UCSD-AML1 (cell line): ENCODE data around the gene RMND5B.
A peak's percentile ranks its signal among the peaks of the same experiment; 100 is the strongest.
"Not testable (repeated sequence)": the region's sequence is repeated elsewhere in the genome, so short reads cannot be mapped to it uniquely, and the experiment has no call there.

Source experiments
- DNase-seq: peaks from one replicate; lab custom pipeline; 2025; ENCODE audit not compliant: unreplicated experiment; lab: John Stamatoyannopoulos, UW

Gene RMND5B

DNA sequence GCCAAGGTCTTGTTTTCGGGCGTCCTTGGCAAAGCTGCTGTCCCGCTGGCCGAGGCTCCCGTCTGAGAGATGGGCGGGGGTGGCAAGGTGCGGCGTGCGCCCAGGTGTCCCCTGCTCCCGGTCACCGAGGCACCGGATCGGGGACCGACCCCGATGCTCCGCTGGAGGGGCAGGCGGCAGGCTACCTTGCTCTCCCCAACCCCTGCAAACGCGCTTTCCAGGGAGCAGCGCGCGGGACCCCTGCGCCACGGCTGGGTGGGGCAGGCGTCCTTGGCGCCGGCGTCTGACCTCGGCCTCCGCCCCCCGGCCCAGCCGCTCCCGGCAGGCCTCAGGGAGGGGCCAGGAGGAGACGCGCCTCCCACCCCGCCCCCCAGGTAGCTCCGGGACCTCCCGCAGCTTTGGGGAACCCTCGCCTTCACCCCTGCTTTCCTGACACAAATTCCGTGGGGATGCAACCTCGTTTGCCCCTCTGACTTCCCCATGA is 16.9 kb upstream of the RMND5B start:
- no peak for DNase-seq

DNA sequence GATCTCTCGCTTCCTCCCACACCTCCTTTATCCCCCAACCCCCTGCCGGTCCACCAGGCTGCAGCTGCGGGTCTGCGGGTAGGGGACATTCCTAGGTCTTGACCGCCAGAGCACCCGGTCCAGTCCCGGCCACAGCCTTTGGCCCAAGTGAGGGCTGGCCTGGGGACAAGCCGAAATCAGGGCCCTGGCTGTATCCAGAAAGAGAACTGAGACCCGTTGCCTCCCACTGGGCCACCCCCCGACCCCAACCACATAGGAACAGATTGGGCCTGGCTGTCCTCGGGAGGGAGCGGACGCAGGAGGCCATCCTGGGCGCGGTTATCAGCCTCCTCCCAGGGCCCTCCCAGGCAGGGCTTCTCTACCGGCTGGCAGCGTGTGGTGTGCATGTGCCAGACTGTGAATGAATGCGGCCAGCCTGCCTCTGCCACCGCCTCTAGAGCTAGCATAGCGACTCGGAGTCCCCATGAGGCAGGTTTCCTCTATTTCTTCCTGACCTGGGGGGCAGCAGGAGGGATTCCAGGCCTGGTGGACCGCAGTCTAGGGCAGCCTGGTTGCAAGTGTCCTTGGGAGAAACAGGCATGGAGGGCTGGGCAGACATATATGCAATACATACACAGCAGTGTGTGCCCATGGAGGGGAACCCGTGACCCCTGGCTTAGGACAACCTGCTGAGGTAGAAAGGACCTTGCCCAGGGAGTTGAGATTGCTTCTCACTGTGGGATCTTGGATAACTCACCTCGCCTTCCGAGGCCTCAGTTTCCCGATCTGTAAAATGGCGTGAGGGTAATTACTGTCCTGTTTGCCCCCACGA is 16.3 kb upstream of the RMND5B start:
- DNase-seq: peak; percentile 31

DNA sequence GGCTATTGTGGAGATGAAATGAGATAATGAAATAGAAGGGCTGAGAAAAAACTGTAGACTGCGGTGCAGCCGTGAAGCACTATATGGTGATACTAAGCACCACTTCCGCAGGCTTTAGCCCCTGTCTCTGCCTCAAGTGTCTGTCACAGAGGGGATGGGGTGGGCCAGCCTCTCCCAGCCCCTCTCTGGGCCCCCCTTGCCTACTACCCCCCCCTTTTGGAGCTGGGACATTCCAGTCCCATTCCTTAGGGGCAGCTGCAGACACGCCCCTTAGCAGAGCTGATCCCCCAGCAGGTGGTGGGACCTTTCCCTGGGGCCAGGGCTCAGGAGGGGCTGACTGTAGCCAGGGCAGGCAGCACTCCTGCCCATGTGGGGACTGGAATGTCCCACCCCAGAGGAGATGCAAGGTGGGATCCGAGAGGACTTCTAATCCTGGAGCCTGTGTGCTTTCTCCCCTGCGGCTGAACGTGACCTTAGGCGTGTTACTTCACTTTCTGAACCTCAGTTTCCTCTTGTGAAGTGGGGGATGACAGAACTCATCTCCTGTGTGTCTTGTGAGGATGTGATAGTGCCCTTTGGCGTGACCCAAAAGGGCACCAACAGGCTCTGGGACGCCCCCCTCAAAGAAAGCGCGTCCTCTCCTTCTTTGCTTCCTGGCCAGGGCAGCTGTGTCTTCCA is 15.5 kb upstream of the RMND5B start:
- DNase-seq: no peak

DNA sequence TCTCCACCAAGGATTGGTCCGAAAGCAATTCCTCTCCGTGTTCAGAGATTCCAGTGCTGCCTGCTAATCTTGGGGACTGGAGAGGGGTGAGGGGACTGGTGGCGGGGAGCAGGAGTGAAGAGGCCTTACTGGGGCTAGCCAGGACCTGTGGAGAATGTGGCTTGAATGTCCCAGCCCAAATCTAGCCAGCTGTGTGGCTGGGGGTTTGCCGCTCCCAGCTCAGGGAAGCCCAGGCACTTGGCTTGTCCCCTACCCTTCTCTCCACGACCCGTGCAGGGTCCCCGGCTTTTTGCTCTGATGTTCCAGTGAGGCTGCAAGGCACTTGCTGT is 15.0 kb upstream of the RMND5B start:
- no peak for DNase-seq

DNA sequence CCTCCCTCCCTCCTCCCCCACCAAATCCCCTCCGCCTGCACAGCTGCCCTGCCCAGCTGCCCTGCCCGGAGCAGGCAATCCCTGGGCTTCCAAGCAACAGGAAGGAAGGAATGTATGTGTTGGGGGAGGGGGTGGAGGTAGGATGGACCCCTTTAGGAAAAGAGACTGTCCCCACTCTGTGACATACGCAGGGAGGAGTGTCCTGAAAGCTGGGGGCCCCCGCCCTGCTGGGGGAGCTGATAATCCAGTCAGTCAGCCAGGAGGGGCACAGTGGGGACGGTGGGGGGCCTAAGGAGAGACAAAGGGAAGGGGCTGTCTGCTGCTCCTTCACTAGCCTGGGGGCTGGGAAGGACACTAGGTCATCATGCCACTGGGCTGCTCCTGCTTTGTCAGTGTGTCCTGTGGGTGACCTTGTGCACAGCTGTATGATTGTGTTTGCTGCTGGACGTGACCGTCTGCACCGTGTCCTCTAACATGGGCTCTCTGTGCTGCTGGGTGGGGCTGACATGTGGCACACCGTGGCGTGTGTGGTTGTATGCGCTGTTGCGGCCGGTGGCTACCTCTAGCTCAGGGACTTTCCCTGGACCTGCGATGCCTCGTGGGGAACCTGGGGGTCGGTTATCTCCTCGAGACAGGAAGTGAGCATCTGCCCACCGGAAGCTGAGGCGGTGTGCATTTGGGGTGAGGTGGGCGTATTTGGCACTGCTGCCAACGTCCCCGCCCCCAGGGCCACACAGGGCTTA is 14.5 kb upstream of the RMND5B start:
- peak; percentile 35 for DNase-seq

DNA sequence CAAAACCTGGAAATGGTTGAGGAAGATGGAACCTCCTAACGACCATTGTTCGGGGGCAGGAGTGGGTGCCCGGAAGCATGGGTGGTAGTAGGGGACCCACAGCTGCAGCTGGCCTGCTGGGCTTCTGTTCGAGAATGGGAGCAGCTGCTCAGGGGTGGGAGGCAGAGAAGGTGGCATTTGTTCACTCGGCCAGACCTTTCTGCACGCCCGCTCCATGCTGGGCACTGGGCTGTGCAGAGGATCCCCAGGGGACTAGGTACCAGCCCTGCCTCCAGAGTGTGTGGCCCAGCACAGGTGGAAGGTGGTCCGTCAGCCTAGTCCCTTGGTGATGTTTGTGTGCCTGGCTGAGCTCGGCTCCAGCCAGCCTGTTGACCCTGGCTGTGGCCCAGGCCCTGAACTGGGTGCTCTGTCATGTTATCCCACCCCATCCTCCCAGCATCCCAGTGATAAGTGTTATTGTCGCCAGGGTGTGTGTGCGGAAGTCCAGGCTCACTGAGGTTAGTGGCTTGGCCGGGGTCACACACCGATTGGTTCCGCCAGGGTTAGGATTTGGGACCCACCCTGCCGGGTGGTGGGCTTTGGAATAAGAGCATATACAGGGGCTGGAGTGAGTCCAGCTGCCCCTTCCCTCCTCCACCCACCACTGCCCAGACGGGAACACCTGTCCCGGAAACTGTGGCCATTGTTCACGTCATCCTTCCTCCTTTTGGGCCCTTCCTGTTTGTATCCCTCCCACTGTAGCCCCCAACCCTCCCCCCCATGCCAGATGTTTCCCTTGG is 12.7 kb upstream of the RMND5B start:
- peak; percentile 35 for DNase-seq

DNA sequence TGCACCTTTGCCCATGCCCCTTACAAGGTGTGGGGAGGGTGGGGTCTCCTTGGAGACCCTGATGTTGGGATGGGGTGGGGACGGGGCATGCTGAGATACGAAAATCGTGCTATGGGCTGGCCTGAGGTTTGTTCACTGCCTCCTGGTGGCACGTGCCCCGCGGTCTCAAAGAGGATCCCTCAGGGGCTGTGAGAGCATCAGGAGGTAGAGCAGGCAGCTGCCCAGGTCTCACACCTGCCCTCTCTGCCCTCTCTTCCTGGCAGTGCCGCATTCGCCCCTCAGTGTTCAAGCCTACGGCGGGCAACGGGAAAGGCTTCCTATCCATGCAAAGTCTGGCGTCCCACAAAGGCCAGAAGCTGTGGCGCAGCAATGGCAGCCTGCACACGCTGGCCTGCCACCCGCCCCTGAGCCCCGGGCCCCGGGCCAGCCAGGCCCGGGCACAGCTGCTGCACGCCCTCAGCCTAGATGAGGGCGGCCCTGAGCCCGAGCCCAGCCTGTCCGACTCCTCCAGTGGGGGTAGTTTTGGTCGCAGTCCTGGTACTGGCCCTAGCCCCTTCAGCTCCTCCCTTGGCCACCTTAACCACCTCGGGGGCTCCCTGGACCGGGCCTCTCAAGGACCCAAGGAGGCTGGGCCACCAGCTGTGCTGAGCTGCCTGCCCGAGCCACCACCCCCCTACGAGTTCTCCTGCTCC is 10.8 kb upstream of the RMND5B start:
- no peak for DNase-seq

DNA sequence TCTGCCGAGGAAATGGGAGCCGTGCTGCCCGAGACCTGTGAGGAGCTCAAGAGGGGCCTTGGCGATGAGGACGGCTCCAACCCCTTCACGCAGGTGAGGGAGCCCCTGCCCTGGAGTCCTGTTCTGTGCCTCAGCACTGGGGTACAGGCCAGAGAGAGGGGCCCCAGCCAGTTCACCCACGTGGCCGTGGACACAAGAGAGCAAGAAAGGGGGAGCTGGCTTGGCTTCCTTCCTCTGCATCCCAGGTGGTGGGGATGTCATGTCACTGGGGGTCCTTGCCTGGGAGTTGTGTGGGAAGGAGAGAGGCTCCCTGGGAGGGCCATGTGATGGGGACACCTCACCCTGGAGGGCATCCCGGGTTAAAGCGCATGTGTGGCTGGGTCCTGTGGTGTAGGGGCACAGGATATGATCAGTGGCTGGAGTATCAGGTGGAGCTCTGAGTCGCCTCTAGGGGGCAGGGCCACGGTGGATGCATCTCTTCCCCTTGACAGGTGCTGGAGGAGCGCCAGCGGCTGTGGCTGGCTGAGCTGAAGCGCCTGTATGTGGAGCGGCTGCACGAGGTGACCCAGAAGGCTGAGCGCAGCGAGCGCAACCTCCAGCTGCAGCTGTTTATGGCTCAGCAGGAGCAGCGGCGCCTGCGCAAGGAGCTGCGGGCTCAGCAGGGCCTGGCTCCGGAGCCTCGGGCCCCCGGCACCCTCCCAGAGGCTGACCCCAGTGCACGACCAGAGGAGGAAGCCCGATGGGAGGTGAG is 10.0 kb upstream of the RMND5B start:
- peak; percentile 44 for DNase-seq

DNA sequence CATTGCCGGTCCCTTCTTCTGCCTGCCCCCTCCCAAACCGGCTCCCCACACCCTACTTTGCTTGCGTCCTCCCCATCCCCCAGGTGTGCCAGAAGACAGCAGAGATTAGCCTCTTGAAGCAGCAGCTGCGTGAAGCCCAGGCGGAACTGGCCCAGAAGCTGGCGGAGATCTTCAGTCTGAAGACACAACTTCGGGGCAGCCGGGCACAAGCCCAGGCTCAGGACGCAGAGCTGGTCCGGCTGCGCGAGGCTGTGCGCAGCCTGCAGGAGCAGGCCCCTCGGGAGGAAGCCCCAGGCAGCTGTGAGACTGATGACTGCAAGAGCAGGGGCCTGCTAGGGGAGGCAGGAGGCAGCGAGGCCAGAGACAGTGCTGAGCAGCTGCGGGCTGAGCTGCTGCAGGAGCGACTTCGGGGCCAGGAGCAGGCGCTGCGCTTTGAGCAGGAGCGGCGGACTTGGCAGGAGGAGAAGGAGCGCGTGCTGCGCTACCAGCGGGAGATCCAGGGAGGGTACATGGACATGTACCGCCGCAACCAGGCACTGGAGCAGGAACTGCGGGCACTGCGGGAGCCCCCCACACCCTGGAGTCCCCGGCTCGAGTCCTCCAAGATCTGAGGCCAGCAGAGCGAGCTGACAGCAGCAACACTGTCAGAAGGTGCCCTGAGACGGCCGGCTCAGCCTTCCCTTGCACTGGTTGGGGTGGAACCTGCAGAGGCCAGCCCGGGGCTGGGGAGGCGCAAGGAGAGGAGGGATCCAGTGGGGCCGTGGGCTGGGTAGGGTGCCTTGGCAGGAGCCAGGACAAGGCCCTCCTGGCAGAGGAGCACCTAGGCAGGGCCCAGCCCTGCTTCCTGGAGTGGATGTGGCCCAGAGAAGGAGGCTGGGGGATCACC is 9.2 kb upstream of the RMND5B start:
- no peak for DNase-seq

DNA sequence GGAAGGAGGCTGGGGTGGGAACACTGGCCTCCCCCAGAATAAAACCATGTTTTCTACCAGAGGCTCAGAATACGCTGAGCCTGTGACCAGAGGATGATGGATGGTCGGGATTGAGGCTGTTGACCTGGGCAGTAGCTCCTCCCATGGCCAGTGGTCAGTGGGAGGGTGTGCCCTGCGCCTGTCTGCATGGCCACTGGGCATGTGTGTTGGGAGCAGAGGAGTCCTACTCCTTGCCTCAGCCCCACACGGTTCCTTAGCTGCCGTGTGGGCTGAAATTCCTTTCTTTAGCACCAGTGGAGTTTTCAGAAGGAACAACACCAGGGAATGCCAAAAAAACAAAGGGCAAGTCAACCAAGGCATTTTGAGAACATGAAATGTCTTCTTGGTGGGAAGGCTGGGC is 8.5 kb upstream of the RMND5B start:
- no peak for DNase-seq

DNA sequence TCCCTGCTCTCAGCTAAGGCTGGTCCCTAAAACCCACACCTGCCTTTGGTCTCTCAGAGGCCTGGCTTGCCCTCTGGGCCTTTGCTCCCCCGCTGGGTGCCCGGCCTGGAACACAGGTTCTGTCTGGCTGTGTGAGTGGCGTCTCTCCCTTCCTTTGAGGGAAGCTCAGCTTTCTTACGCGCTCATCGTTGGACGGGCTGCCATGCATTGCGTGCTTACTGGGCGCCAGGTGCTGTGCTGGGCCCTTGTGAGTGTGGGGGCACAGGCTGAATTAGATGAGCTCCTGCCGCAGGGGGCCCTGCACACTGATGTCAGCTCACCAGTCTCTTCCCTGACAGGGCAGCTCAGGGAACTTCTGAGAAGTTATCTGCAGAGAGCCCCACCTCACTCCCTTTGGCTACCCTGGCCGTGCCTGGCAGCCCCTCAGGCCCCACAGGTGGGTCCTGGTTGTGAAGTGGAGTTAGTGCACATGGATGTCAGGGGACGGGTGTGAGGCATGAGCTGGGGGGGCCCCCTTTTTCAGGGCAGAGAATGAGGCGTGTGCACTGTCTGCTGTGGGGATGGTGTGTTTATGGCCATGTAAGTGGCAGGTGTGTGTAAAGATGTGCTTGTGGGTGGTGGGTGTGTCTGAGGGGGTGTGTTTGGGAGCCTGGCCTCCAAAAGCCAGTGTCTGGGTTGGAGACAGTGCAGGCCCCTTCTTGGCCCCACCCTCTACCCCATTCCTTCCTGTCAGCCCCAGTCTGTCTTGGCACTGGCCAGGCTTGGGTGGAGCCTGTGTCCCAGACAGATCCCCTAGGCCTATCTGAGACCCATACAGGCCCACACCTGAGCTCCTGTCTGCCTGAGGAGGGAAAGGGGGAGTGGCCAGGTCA is 7.5 kb upstream of the RMND5B start:
- no peak for DNase-seq

DNA sequence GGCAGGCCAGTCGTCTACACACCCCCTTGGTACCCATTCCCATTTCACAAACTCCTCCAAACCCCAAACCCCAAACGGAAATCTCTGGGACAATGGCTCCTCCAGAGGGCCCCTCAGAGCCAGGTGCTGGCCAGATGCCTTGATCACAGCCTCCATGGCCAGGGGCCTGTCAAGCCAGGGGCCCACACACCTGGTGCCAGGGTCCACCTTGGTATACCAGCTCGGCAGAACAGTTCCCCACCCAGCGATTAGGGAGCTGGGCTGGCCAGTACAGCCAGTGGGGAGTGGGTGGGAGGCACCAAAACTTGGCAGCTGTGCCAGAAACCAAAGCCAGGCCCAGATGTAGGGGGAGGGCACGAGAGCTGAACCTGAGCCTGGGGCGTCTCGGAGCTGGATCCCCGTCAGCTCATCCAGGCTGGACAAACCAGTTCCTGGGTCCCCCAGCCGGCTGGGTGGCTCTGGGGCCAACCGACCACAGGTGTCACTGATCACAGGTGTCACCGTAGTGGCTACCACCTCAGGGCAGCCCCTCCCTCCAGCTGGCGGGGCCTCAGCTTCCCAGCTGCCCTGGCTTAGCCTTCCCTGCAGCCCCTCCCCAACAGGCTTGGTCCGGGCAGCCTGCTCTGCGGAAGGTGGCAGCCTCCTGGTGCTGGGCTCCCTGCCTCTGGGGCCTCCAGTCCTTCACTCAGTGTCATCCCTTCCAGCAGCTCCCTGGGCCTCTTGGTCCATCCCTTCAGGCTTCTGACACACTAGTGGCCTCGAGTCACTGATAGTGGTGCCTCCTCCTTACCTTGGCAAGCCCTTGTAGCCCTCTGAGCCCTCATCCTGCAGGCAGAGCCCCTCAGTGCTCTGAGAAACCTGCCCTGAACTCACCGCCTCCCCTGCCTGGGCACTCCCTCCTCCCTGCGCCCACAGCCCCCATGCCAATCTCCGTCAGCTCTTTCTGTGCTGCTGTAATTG is 6.6 kb upstream of the RMND5B start:
- no peak for DNase-seq

DNA sequence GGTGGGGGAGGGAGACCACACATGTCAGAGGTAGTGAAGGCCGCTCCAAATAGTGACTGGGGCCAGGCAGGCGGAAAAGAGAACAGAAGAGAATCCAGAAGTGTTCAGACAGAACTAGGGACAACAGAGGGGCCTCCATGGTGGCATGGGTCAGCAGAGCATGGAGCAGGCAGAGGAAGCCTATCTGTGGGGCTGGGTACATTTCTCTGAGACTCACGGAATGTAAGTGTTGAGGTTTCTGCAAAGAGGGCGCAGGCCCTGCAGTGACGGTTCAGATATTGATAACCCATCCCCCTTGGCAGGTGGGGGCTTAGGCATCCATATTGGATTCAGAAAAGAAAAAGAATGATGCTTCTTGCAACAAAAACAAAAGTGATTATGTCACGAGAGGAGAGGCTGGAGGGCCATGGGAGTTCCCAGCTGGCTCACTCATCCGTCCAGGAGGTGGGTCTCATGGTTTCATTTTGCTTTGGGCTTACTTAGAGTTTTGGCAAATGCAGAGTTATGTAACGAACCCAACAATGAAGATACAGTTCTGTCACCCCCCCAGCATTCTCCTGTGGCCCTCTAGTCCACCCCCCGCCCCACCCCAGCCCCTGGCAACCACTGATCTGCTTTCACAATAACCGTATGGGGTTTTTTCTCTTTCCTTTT is 5.4 kb upstream of the RMND5B start:
- no peak for DNase-seq

DNA sequence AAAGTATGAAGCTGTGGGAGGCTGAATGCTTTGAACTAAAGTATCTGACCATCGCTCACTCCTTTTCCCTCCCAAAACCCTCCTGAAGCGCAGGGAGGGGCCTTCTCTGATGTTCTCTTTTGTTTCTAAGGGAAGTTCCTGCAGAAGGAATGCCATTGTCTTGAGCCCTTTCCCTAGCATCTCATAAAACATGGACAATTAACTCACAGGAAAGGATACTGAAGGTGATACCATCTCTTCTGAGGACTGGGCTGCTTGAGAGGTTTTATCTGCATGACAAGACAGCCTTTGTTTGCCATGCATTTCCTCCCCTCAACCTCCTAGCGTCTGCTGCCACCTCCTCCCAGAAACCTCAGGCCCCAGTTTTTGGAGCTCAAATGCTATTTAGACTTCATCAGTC is 4.3 kb upstream of the RMND5B start:
- no peak for DNase-seq

DNA sequence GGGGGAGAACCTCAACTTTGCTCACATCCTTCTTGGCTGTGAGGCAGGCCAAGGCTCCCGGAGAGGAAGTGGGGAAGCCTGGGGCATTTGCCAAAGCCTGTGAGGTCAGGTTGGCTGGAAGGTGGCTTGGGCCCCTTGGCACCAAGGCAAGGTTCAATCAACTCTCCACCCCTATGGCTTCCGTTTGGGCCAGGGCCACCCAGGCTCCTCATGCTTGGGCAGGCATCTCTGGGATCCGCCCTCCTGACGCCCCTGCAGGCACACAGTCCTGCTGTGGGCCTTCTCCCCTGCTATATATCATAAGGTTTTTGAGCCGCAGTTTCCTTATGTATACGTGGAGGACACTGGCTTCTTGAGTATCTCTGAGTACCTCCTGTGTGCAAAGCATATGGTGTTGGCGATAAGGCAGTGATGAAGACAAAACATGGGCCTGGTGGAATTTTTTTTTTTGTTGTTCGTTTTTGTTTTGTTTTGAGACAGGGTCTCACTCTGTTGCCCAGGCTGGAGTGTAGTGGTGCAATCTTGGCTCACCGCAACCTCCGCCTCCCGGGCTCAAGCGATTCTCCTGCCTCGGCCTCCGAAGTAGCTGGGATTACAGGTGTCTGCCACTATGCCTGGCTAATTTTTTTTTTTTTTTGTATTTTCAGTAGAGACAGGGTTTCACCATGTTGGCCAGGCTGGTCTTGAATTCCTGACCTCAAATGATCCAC is 3.4 kb upstream of the RMND5B start:
- not testable (repeated sequence) for DNase-seq

DNA sequence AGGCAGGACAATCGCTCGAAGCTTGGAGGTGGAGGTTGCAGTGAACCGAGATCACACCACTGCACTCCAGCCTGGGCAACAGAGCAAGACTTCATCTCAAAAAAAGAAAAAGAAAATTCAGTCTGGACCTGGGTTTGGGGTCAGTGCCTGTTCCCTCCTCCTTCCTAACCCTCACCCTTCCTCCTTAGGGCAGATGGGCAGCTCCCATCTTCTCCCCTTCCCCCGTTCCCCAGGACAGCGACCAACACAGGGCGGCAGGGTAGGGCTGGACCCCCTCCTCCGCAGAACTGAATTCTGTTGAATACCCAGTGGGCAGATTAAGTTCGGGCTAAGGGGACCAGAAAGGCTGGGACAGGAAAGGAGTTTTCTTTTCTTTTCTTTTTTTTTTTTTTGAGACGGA is 1.5 kb upstream of the RMND5B start:
- no peak for DNase-seq
